Ovary (tissue), 3 donors: Measurements from ENCODE around the gene KCNAB1.

ENCODE experiments used
- EP300 ChIP-seq: sonication (generic); formaldehyde crosslinking; IDR thresholded peaks from one replicate; pipeline ENCODE4 v1.6.1; 2017; ENCODE audit warnings: antibody characterized with exemption
- TF ChIP-seq, protein P1 (sequence below), 3 donors: fragments of 450-650 bp in 2 of 3; fragments of 200-600 bp in 1 of 3; IDR thresholded peaks; one replicate each; pipeline versions ENCODE4 v1.5.1 to v1.8.0; 2016 to 2022; ENCODE audit warnings: antibody characterized with exemption in 3 of 3, mild to moderate bottlenecking in 1 of 3
- donor health status: DM: no; HTN: no; CAD: no.

DNA sequence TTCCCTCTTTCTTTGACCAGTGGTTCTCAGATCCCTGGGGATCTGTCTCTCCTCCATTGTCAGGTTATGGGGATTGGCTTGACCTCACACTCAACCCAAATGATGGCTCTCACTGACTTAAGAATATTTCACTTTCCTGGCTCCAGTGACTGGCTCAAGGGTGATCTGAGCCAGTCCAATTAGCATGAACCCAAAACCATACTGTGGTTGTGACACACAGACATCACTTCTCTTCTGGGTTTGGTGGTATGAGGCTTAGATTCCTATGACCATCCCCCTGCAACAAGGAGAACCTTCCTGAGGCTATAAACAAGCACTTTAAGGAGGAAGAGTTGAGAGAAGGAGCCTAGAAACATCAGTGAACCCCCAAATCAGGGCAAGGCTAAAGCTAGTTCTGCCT is 85.8 kb downstream of the KCNAB1 start:
- TF ChIP-seq, protein P1, sequence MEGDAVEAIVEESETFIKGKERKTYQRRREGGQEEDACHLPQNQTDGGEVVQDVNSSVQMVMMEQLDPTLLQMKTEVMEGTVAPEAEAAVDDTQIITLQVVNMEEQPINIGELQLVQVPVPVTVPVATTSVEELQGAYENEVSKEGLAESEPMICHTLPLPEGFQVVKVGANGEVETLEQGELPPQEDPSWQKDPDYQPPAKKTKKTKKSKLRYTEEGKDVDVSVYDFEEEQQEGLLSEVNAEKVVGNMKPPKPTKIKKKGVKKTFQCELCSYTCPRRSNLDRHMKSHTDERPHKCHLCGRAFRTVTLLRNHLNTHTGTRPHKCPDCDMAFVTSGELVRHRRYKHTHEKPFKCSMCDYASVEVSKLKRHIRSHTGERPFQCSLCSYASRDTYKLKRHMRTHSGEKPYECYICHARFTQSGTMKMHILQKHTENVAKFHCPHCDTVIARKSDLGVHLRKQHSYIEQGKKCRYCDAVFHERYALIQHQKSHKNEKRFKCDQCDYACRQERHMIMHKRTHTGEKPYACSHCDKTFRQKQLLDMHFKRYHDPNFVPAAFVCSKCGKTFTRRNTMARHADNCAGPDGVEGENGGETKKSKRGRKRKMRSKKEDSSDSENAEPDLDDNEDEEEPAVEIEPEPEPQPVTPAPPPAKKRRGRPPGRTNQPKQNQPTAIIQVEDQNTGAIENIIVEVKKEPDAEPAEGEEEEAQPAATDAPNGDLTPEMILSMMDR (IDR thresholded peaks at IDR 0.05) = no peak
- TF ChIP-seq EP300 = no peak
